ENCODE data around the gene TSPAN5. TPM values are rescaled to one million over a fixed set of nuclear protein-coding genes. Genes with fewer than 3 reads are reported as not detected.

The TSPAN5 gene
- total RNA-seq, 1 experiment from 2014 or later, result 18.5 TPM

DNA sequence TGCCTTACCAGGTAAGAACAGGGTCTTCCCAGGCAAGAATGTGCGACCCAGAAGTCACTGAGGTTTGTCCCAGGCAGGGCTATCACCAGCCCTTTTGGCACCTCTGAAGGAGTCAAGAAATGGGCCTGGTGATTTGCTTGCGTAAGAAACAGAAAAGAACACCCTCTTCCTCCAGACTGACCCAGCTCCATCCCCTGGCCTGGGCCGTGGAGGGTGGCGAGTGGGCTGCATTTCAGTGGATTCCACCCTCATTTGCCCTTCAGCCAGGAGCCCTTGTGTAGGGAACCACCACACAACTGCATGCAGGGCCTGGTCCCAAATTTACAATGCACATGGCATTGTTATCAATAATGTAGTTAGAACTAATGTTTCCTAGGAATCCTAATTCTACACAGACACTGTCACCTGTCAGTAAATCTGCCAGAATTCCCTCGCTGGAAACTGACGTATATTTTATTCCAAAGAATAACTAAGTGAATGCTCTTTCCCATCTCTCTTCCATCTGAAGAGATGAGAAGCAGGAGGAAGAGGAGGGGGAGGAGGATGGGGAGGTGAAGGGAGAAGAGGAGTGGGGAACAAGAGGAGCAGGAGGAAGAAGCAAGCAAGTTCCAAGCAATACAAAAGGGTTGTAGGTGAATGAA is 46.6 kb downstream of the TSPAN5 start:
- no peak for TF ChIP-seq CTCF (IDR thresholded peaks at IDR 0.05; ENCODE audit: unreplicated experiment)
- H3K36me3 Mint-ChIP-seq (ENCODE audit: insufficient read depth, unreplicated experiment), result peaks cover 7% of the 10 kb centered on the region
- no TSS peak for BruUV-seq (replicated peaks)
- no peak for DNase-seq (ENCODE audit: unreplicated experiment)
- peaks cover 18% of the 10 kb centered on the region for H3K4me1 Mint-ChIP-seq (ENCODE audit: insufficient read depth, unreplicated experiment)
- CTCF ChIA-PET, result no interaction called here
- H3K9me3 Mint-ChIP-seq (ENCODE audit: unreplicated experiment), result no peaks in the 10 kb centered on the region
- POLR2A ChIA-PET, result no interaction called here
- no peaks in the 10 kb centered on the region for H3K27me3 Mint-ChIP-seq (ENCODE audit: insufficient read depth, unreplicated experiment)
- H3K27ac Mint-ChIP-seq (ENCODE audit: low read depth, unreplicated experiment), result no peak overlapping the region
- no peak overlapping the region for H3K4me3 Mint-ChIP-seq (ENCODE audit: unreplicated experiment)
- intact Hi-C loops (cut with micrococcal nuclease), result no loop called here

DNA sequence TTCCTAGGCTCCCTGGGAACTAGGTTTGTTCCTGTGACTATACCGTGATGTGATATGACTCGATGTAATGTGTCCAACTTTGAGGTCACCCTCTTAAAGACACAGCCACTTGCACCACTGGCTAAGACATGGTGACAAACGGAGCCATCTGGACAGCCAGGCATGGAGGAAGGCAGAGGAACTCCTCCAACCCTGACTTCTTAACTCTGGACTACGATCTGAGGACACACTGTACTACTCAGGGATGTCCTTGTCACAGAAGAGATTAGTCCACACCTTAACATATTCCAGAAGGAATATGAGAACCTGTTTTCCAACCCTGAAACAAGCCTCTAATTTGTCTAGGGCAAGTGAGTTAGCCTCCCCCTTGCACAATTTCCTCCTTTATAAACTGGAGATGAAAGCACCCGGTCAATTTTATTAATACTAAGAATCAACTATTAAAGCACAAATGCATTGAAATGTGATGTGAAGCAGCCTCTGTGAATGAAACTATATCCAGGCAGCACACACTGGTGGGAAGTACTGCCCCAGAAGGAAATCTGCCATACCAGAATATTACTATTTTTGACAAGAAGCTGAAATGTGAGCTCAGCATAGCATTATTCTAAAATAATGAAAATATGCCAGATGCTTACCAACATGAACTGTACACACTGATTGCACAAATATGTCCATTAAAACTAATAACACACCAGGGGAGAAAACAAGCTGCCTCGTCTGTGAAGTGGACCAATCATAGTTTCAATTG is 47.3 kb downstream of the TSPAN5 start:
- no peak overlapping the region for H3K4me3 Mint-ChIP-seq (ENCODE audit: unreplicated experiment)
- peaks cover 18% of the 10 kb centered on the region for H3K4me1 Mint-ChIP-seq (ENCODE audit: insufficient read depth, unreplicated experiment)
- H3K27me3 Mint-ChIP-seq (ENCODE audit: insufficient read depth, unreplicated experiment), result no peaks in the 10 kb centered on the region
- intact Hi-C loops (cut with micrococcal nuclease), result no loop called here
- no peaks in the 10 kb centered on the region for H3K9me3 Mint-ChIP-seq (ENCODE audit: unreplicated experiment)
- TF ChIP-seq CTCF (IDR thresholded peaks at IDR 0.05; ENCODE audit: unreplicated experiment), result no peak
- POLR2A ChIA-PET, result no interaction called here
- no peak for DNase-seq (ENCODE audit: unreplicated experiment)
- H3K27ac Mint-ChIP-seq (ENCODE audit: low read depth, unreplicated experiment), result no peak overlapping the region
- CTCF ChIA-PET, result no interaction called here
- peaks cover 7% of the 10 kb centered on the region for H3K36me3 Mint-ChIP-seq (ENCODE audit: insufficient read depth, unreplicated experiment)
- BruUV-seq (replicated peaks), result no TSS peak

DNA sequence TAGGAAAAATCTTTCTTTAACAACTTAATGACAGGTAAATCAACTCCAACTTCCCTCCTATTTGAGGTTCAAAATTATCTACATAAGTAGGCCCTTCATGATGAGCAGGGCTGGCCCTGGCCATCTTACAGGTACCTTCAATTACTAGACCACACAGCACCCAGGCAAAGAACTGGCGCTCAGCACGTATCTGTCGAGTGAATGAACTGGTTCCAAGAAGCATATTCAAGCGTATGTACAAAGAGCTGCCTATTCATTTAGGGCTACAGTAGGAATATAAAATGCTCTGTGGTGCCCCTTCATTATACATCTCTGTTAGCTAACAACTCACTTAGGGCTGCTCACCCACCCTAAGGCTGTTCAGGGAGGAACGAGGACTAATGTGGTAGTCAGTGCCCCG is 48.0 kb downstream of the TSPAN5 start:
- no peaks in the 10 kb centered on the region for H3K9me3 Mint-ChIP-seq (ENCODE audit: unreplicated experiment)
- CTCF ChIA-PET, result interaction anchor here (0.7 kb wide), 1 partner anchor 20 kb away, joined by 3 read pairs; no protein-coding TSS in a partner anchor
- no peak overlapping the region for H3K27ac Mint-ChIP-seq (ENCODE audit: low read depth, unreplicated experiment)
- H3K4me3 Mint-ChIP-seq (ENCODE audit: unreplicated experiment), result no peak overlapping the region
- H3K36me3 Mint-ChIP-seq (ENCODE audit: insufficient read depth, unreplicated experiment), result peaks cover 7% of the 10 kb centered on the region
- POLR2A ChIA-PET, result no interaction called here
- no peak for TF ChIP-seq CTCF (IDR thresholded peaks at IDR 0.05; ENCODE audit: unreplicated experiment)
- no TSS peak for BruUV-seq (replicated peaks)
- peaks cover 12% of the 10 kb centered on the region for H3K4me1 Mint-ChIP-seq (ENCODE audit: insufficient read depth, unreplicated experiment)
- intact Hi-C loops (cut with micrococcal nuclease), result no loop called here
- DNase-seq (ENCODE audit: unreplicated experiment), result no peak
- no peaks in the 10 kb centered on the region for H3K27me3 Mint-ChIP-seq (ENCODE audit: insufficient read depth, unreplicated experiment)

- intact Hi-C loops (cut with micrococcal nuclease), result no loop called here
- Mint-ChIP-seq H3K36me3 (ENCODE audit: insufficient read depth, unreplicated experiment) (peaks cover 7% of the 10 kb centered on the region), H3K4me1 (ENCODE audit: insufficient read depth, unreplicated experiment) (peaks cover 9% of the 10 kb centered on the region), H3K4me3 (ENCODE audit: unreplicated experiment) (no peak overlapping the region), H3K27me3 (ENCODE audit: insufficient read depth, unreplicated experiment) (no peaks in the 10 kb centered on the region), H3K27ac (ENCODE audit: low read depth, unreplicated experiment) (no peak overlapping the region), H3K9me3 (ENCODE audit: unreplicated experiment) (no peaks in the 10 kb centered on the region)
- DNase-seq (ENCODE audit: unreplicated experiment), result no peak
- ChIA-PET POLR2A (no interaction called here), CTCF (interaction anchor here (0.7 to 1.0 kb wide), 2 partner anchors 10 to 21 kb away, joined by 3 read pairs; no protein-coding TSS in a partner anchor)
- no TSS peak for BruUV-seq (replicated peaks)
- no peak for TF ChIP-seq CTCF (IDR thresholded peaks at IDR 0.05; ENCODE audit: unreplicated experiment)
Measured at GRCh38 chr4:98609934-98610333, 48.5 kb downstream of the TSPAN5 start.

Data from MCF 10A (cell line).